ENCODE data around the gene GPR132. TPM values are rescaled to one million over a fixed set of nuclear protein-coding genes. Genes with fewer than 3 reads are reported as not detected.
A peak's percentile ranks its signal among the peaks of the same experiment; 100 is the strongest.
"Not testable (repeated sequence)": the region's sequence is repeated elsewhere in the genome, so short reads cannot be mapped to it uniquely, and the experiment has no call there.

The GPR132 gene
- total RNA-seq, 1 donor, result 0.09 TPM

- peak overlapping the region; percentile 74 for H3K4me3 ChIP-seq (ENCODE audit: low read depth, low read length)
- DNase-seq (ENCODE audit: low read depth), result peak; percentile 75
- TF ChIP-seq, protein P1, sequence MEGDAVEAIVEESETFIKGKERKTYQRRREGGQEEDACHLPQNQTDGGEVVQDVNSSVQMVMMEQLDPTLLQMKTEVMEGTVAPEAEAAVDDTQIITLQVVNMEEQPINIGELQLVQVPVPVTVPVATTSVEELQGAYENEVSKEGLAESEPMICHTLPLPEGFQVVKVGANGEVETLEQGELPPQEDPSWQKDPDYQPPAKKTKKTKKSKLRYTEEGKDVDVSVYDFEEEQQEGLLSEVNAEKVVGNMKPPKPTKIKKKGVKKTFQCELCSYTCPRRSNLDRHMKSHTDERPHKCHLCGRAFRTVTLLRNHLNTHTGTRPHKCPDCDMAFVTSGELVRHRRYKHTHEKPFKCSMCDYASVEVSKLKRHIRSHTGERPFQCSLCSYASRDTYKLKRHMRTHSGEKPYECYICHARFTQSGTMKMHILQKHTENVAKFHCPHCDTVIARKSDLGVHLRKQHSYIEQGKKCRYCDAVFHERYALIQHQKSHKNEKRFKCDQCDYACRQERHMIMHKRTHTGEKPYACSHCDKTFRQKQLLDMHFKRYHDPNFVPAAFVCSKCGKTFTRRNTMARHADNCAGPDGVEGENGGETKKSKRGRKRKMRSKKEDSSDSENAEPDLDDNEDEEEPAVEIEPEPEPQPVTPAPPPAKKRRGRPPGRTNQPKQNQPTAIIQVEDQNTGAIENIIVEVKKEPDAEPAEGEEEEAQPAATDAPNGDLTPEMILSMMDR (IDR thresholded peaks at IDR 0.05; ENCODE audit: insufficient read depth, low read length), result no peak
These were observed 22.2 kb upstream of the GPR132 start for GRCh38 chr14:105087308-105087962.

- DNase-seq (ENCODE audit: low read depth), result peak; percentile 66
- TF ChIP-seq, protein P1 (IDR thresholded peaks at IDR 0.05; ENCODE audit: insufficient read depth, low read length), result peak; percentile 60
- H3K4me3 ChIP-seq (ENCODE audit: low read depth, low read length), result peak overlapping the region; percentile 74
These were observed 21.6 kb upstream of the GPR132 start for GRCh38 chr14:105086833-105087307.

GRCh38 chr14:105085766-105086165, 20.5 kb upstream of the GPR132 start:
- DNase-seq (ENCODE audit: low read depth), result no peak
- TF ChIP-seq, protein P1 (IDR thresholded peaks at IDR 0.05; ENCODE audit: insufficient read depth, low read length), result no peak
- no peak overlapping the region for H3K4me3 ChIP-seq (ENCODE audit: low read depth, low read length)

DNA sequence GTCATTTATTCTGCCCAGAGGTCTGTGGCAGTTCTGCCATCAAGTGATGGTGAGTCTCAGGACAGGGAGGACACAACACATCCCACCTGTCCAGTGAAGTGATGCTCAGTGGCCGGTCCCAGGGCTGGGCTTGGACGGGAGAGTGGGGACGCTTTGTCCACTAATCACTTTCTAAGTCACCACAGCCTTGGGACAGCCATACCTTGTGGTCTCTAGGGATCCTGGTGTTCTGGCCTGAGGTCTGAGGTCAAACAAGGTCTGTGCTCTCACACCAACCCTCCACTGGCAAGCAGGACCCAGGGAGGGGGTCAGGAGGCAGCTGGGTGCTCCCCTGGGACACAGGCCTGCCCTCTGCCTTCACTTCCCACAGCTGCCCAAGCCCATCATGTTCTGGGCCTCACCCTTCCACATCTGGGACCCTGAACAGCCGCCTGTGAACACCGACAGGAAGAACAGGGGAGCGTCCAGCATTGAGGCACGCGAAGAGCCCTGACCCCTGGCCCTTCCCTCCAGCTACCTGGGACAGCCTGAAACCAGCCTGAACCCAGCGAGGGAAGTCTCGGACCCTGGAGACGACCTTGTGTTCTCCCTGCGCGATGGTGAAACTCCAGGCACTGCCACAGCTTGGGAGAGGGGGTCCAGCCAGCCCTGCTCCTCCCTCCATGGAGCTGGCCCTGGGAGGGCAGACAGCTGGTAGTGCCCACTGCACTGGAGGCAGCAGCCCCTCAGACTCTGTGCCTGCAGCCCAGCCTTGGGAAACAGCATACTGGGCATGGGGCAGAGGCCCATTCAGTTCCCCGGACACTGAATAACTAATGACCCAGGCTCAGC, 19.7 kb upstream of the GPR132 start:
- H3K4me3 ChIP-seq (ENCODE audit: low read depth, low read length), result no peak overlapping the region
- no peak for DNase-seq (ENCODE audit: low read depth)
- TF ChIP-seq, protein P1 (IDR thresholded peaks at IDR 0.05; ENCODE audit: insufficient read depth, low read length), result no peak

DNA sequence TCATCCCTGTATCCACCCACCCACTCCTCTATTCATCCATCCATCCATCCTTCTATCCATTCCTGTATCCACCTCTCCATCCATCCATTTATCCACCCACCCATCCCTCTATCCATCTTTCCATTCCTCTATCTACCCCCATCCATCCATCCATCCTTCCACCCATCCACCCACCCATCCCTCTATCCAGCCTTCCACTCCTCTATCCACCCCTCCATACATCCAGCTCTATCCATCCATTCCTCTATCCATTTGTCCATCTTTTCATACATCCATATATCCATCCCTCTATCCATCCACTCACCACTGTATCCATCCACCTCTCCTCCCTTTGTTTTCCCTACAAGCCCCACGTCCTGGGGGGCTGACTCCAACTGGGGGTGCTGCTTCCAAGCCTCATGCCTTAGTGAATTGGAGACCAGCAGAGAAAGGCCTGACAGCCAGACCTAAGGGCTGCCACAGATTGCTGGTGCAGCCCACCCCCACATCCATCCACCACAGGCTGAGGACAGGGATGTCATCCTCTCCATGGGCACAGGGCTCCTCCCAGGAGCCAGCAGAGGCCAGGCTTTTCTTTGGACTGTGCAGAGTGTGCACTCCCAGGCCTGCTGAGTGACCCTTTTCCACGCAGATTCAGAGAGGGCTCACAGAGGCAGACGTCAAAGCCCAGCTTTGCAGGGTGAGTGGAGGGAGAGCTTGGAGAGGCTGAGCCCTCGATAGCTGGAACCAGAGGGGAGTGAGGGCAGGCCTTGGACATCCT, 18.9 kb upstream of the GPR132 start:
- DNase-seq (ENCODE audit: low read depth), result no peak
- TF ChIP-seq, protein P1 (IDR thresholded peaks at IDR 0.05; ENCODE audit: insufficient read depth, low read length), result no peak
- no peak overlapping the region for H3K4me3 ChIP-seq (ENCODE audit: low read depth, low read length)

DNA sequence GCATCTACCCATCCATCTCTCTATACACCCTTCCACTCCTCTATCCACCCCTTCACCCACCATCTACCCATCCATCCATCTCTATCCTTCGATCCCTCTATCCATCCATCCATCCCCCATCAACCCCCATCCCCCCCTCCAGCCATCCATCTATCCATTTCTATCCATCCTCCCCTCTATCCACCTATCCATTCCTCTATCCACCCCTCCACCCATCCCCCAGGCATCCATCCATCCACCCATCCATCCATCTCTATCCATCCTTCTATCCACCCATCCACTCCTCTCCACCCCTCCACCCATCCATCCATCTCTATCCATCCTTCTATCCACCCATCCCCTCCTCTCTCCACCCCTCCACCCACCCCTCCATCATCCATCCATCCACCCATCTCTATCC, 17.5 kb upstream of the GPR132 start:
- H3K4me3 ChIP-seq (ENCODE audit: low read depth, low read length), result no peak overlapping the region
- no peak for DNase-seq (ENCODE audit: low read depth)
- TF ChIP-seq, protein P1 (IDR thresholded peaks at IDR 0.05; ENCODE audit: insufficient read depth, low read length), result no peak

- DNase-seq (ENCODE audit: low read depth), result not testable (repeated sequence)
These were observed 16.2 kb upstream of the GPR132 start for GRCh38 chr14:105081473-105081872.

More at GRCh38 chr14:105081473-105081872, 16.2 kb upstream of the GPR132 start:
- H3K4me3 ChIP-seq (ENCODE audit: low read depth, low read length), result not testable (repeated sequence)

All from fibroblast of the aortic adventitia (primary cell).